ENCODE data around the gene SAMD10.

Gene SAMD10

DNA sequence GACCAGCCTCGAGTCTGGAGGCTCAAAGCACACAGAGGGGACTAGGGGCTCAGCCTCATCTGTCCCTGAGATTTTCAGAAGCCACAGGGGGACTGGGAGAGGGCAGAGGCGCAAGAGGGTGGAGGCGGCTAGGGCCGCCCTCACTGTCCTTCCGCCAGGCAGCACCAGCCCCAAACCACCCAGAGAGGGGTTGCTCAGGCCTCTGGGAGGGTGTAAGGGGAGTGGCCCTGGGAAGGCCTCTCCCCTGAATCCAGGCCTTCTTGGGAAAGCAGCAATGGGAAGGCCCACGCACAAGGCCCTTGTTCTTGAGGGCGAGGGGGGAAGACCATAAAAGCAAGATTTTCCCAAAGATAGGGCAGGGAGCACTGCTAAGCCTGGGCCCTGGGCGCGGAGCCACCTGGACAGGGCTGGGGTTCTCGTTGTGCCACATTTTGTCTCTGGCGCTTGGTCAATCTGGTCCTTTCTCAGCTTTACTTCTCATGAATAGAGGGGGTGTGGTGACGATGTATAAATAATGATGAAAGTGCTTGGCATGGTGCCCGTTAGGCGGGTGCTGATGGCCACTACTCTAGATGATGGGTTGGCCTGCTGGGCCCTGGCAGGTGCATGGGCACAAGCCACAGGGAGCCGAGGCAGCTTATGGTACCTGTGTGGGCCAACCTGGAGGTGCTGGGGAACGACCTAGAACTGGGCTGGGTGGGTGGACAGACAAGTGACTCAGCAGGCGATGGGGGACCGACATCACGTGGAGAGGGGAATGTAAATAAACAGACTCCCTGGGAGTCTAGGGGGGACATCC lies 4.8 kb downstream of the SAMD10 start (continued):
- TF ChIP-seq ZNF155 (tag by site-specific recombination; IDR thresholded peaks at IDR 0.05) (no peak), ZNF391 (tag by site-specific recombination; IDR thresholded peaks at IDR 0.05; ENCODE audit: borderline replicate concordance, low read depth) (no peak), ZNF596 (tag by site-specific recombination; IDR thresholded peaks at IDR 0.05) (no peak), ZNF792 (tag by site-specific recombination; IDR thresholded peaks at IDR 0.05) (no peak), ZBTB1 (tag by site-specific recombination; IDR thresholded peaks at IDR 0.05) (no peak), ZSCAN16 (tag by site-specific recombination; IDR thresholded peaks at IDR 0.05) (no peak), KLF9 (tag by site-specific recombination; IDR thresholded peaks at IDR 0.05; ENCODE audit: low read depth) (no peak), IKZF3 (tag by site-specific recombination; IDR thresholded peaks at IDR 0.05) (no peak), TRIM28 (IDR thresholded peaks at IDR 0.05; ENCODE audit: borderline replicate concordance, low read length) (no peak), ZNF426 (tag by site-specific recombination; IDR thresholded peaks at IDR 0.05) (no peak), SP3 (tag by site-specific recombination; IDR thresholded peaks at IDR 0.05) (no peak), ZIC2 (tag by site-specific recombination; IDR thresholded peaks at IDR 0.05) (peak; percentile 99), SP2 (tag by site-specific recombination; IDR thresholded peaks at IDR 0.05) (no peak), ZNF530 (tag by site-specific recombination; IDR thresholded peaks at IDR 0.05; ENCODE audit: low read depth) (no peak), ZNF654 (tag by site-specific recombination; IDR thresholded peaks at IDR 0.05; ENCODE audit: low read depth) (no peak), ZNF311 (tag by site-specific recombination; IDR thresholded peaks at IDR 0.05; ENCODE audit: borderline replicate concordance) (no peak), BCL11B (tag by site-specific recombination; IDR thresholded peaks at IDR 0.05; ENCODE audit: low read depth) (no peak), ZNF664 (tag by site-specific recombination; IDR thresholded peaks at IDR 0.05) (no peak), ZNF473 (tag by site-specific recombination; IDR thresholded peaks at IDR 0.05) (no peak), OVOL3 (tag by site-specific recombination; IDR thresholded peaks at IDR 0.05) (no peak), ZNF837 (tag by site-specific recombination; IDR thresholded peaks at IDR 0.05) (no peak), ZNF558 (tag by site-specific recombination; IDR thresholded peaks at IDR 0.05) (no peak), ZNF16 (tag by site-specific recombination; IDR thresholded peaks at IDR 0.05; ENCODE audit: low read depth) (no peak), ZNF433 (tag by site-specific recombination; IDR thresholded peaks at IDR 0.05; ENCODE audit: low read depth) (no peak)
- TF ChIP-seq, protein P1, sequence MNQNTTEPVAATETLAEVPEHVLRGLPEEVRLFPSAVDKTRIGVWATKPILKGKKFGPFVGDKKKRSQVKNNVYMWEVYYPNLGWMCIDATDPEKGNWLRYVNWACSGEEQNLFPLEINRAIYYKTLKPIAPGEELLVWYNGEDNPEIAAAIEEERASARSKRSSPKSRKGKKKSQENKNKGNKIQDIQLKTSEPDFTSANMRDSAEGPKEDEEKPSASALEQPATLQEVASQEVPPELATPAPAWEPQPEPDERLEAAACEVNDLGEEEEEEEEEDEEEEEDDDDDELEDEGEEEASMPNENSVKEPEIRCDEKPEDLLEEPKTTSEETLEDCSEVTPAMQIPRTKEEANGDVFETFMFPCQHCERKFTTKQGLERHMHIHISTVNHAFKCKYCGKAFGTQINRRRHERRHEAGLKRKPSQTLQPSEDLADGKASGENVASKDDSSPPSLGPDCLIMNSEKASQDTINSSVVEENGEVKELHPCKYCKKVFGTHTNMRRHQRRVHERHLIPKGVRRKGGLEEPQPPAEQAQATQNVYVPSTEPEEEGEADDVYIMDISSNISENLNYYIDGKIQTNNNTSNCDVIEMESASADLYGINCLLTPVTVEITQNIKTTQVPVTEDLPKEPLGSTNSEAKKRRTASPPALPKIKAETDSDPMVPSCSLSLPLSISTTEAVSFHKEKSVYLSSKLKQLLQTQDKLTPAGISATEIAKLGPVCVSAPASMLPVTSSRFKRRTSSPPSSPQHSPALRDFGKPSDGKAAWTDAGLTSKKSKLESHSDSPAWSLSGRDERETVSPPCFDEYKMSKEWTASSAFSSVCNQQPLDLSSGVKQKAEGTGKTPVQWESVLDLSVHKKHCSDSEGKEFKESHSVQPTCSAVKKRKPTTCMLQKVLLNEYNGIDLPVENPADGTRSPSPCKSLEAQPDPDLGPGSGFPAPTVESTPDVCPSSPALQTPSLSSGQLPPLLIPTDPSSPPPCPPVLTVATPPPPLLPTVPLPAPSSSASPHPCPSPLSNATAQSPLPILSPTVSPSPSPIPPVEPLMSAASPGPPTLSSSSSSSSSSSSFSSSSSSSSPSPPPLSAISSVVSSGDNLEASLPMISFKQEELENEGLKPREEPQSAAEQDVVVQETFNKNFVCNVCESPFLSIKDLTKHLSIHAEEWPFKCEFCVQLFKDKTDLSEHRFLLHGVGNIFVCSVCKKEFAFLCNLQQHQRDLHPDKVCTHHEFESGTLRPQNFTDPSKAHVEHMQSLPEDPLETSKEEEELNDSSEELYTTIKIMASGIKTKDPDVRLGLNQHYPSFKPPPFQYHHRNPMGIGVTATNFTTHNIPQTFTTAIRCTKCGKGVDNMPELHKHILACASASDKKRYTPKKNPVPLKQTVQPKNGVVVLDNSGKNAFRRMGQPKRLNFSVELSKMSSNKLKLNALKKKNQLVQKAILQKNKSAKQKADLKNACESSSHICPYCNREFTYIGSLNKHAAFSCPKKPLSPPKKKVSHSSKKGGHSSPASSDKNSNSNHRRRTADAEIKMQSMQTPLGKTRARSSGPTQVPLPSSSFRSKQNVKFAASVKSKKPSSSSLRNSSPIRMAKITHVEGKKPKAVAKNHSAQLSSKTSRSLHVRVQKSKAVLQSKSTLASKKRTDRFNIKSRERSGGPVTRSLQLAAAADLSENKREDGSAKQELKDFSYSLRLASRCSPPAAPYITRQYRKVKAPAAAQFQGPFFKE (tag by site-specific recombination; IDR thresholded peaks at IDR 0.05; ENCODE audit: borderline replicate concordance), result no peak
- TF ChIP-seq, protein P2, sequence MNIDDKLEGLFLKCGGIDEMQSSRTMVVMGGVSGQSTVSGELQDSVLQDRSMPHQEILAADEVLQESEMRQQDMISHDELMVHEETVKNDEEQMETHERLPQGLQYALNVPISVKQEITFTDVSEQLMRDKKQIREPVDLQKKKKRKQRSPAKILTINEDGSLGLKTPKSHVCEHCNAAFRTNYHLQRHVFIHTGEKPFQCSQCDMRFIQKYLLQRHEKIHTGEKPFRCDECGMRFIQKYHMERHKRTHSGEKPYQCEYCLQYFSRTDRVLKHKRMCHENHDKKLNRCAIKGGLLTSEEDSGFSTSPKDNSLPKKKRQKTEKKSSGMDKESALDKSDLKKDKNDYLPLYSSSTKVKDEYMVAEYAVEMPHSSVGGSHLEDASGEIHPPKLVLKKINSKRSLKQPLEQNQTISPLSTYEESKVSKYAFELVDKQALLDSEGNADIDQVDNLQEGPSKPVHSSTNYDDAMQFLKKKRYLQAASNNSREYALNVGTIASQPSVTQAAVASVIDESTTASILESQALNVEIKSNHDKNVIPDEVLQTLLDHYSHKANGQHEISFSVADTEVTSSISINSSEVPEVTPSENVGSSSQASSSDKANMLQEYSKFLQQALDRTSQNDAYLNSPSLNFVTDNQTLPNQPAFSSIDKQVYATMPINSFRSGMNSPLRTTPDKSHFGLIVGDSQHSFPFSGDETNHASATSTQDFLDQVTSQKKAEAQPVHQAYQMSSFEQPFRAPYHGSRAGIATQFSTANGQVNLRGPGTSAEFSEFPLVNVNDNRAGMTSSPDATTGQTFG (tag by site-specific recombination; IDR thresholded peaks at IDR 0.05; ENCODE audit: borderline replicate concordance), result no peak
- TF ChIP-seq, protein P3, sequence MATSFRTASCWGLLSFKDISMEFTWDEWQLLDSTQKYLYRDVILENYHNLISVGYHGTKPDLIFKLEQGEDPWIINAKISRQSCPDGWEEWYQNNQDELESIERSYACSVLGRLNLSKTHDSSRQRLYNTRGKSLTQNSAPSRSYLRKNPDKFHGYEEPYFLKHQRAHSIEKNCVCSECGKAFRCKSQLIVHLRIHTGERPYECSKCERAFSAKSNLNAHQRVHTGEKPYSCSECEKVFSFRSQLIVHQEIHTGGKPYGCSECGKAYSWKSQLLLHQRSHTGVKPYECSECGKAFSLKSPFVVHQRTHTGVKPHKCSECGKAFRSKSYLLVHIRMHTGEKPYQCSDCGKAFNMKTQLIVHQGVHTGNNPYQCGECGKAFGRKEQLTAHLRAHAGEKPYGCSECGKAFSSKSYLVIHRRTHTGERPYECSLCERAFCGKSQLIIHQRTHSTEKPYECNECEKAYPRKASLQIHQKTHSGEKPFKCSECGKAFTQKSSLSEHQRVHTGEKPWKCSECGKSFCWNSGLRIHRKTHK (tag by site-specific recombination; IDR thresholded peaks at IDR 0.05), result no peak
- TF ChIP-seq, protein P4, sequence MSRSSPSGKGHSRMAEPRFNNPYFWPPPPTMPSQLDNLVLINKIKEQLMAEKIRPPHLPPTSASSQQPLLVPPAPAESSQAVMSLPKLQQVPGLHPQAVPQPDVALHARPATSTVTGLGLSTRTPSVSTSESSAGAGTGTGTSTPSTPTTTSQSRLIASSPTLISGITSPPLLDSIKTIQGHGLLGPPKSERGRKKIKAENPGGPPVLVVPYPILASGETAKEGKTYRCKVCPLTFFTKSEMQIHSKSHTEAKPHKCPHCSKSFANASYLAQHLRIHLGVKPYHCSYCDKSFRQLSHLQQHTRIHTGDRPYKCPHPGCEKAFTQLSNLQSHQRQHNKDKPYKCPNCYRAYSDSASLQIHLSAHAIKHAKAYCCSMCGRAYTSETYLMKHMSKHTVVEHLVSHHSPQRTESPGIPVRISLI (tag by site-specific recombination; IDR thresholded peaks at IDR 0.05), result no peak
- TF ChIP-seq, protein P5, sequence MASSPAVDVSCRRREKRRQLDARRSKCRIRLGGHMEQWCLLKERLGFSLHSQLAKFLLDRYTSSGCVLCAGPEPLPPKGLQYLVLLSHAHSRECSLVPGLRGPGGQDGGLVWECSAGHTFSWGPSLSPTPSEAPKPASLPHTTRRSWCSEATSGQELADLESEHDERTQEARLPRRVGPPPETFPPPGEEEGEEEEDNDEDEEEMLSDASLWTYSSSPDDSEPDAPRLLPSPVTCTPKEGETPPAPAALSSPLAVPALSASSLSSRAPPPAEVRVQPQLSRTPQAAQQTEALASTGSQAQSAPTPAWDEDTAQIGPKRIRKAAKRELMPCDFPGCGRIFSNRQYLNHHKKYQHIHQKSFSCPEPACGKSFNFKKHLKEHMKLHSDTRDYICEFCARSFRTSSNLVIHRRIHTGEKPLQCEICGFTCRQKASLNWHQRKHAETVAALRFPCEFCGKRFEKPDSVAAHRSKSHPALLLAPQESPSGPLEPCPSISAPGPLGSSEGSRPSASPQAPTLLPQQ (tag by site-specific recombination; IDR thresholded peaks at IDR 0.05), result peak; percentile 77
